ENCODE data around the gene ZNF662. TPM values are rescaled to one million over a fixed set of nuclear protein-coding genes. Genes with fewer than 3 reads are reported as not detected.

ZNF662 gene
- not detected in 2 replicates for total RNA-seq (2016; rRNA removed; fragmentation: Illumina TruSeq; extraction: Trizol)
- not detected in 2 replicates for total RNA-seq (2016; cell fraction: cytosol; rRNA removed; fragmentation: Illumina TruSeq; extraction: Trizol; ENCODE audit: low read depth)
- 0.02 TPM in 1 of 2 replicates, not detected in the other for total RNA-seq (2016; cell fraction: insoluble cytoplasmic fraction; rRNA removed; fragmentation: Illumina TruSeq; extraction: Trizol)
- not detected in 2 replicates for total RNA-seq (2016; cell fraction: membrane; rRNA removed; fragmentation: Illumina TruSeq; extraction: Trizol)
- not detected in 2 replicates for total RNA-seq (2016; cell fraction: nucleus; rRNA removed; fragmentation: Illumina TruSeq; extraction: Trizol)
- 0.05 TPM in 1 of 2 replicates, not detected in the other for polyA plus RNA-seq (2011; rRNA removed)
- not detected in 2 replicates for polyA plus RNA-seq (2011; cell fraction: cytosol; rRNA removed)
- not detected in 2 replicates for polyA plus RNA-seq (2011; cell fraction: nucleus; rRNA removed)
- polyA plus RNA-seq (2012) = not detected in 2 replicates
- not detected in 2 replicates for polyA plus RNA-seq (2016; cell fraction: cytosol; fragmentation: Illumina TruSeq; extraction: Trizol; ENCODE audit: low read depth)
- not detected in 2 replicates for polyA plus RNA-seq (2016; cell fraction: insoluble cytoplasmic fraction; fragmentation: Illumina TruSeq; extraction: Trizol; ENCODE audit: low read depth)
- not detected in 2 replicates for polyA plus RNA-seq (2016; cell fraction: membrane; fragmentation: Illumina TruSeq; extraction: Trizol; ENCODE audit: low read depth)
- not detected in 2 replicates for polyA plus RNA-seq (2016; cell fraction: nucleus; fragmentation: Illumina TruSeq; extraction: Trizol; ENCODE audit: insufficient read depth, low read depth)
- not detected in 2 replicates for polyA minus RNA-seq (2011; rRNA and poly(A)+ RNA removed; ENCODE audit: low replicate concordance)
- polyA minus RNA-seq (2011; cell fraction: cytosol; rRNA and poly(A)+ RNA removed) = not detected in 2 replicates
- 0.26 and 0.50 TPM in 2 replicates for polyA minus RNA-seq (2011; cell fraction: nucleus; rRNA and poly(A)+ RNA removed)
- not detected for Bru-seq, nascent RNA
- BruChase-seq, experiment 1, labeled RNA remaining after a 6-hour chase = percentile 7 among the genes with signal in this experiment
- not detected for BruChase-seq, experiment 2, labeled RNA remaining after a 2-hour chase
- long read RNA-seq, experiment 1 = 0 reads
- long read RNA-seq, experiment 2 = 0 reads

GRCh38 chr3:42906070-42906847, at the start of gene ZNF662:
TSS of gene ZNF662 (plus strand) at chr3:42906142. CDS start at chr3:42908115, 1,973 bp downstream.
- no peak for FAIRE-seq
- no TSS peak for BruUV-seq (replicated peaks)
- intact Hi-C loops (cut with micrococcal nuclease; ENCODE audit: unreplicated experiment) = no loop called here

More at GRCh38 chr3:42906070-42906847, at the start of gene ZNF662:
- Histone ChIP-seq H3K27me3 (ENCODE audit: control insufficient read depth in 1 of 2, insufficient read depth in 2 of 2, low read length in 2 of 2) (peaks cover 2 to 25% of the 10 kb centered on the region in 2 experiments; a peak in 3 of 5 replicates), H3K9me3 (ENCODE audit: low read length) (no peaks in the 10 kb centered on the region), H4K20me1 (ENCODE audit: insufficient read depth, low read length) (no peaks in the 10 kb centered on the region), H3K27ac (ENCODE audit: extremely low read length, insufficient read depth, low read length) (no peak within 1 kb of the TSS), H3K9ac (ENCODE audit: insufficient read depth, low read depth, low read length) (no peak within 1 kb of the TSS), H3K4me1 (ENCODE audit: insufficient read depth, low read length) (peaks cover 10% of the 10 kb centered on the region), H3K4me2 (ENCODE audit: low read depth, low read length) (no peak within 1 kb of the TSS), H2AFZ (ENCODE audit: low read length) (no peak within 1 kb of the TSS), H3K4me3 (replicated peaks in 1 of 3; ENCODE audit: insufficient read depth in 1 of 3, low read depth in 2 of 3, low read length in 3 of 3) (no peak within 1 kb of the TSS), H3K79me2 (ENCODE audit: insufficient read depth, low read length) (no peaks in the 10 kb centered on the region), H3K36me3 (replicated peaks in 1 of 2; ENCODE audit: control insufficient read depth in 1 of 2, insufficient read depth in 2 of 2, low read length in 2 of 2) (no peaks in the 10 kb centered on the region)
- no peak; the same call in 2 of the 3 replicates for ATAC-seq
- in situ Hi-C loops (cut with HindIII; ENCODE audit: extremely low pct_ligation_motif_present, low pct_unique_long_range_greater_than_20kb) = no loop called here
- 78% methylated on average over 26 of the region's 59 CpGs for WGBS (ENCODE audit: low lambda C conversion rate)
- ChIA-PET POLR2A (no interaction called here), CTCF (ENCODE audit: low intra/inter-chr PET ratio, low total read pairs) (no interaction called here)
- DNase-seq (ENCODE audit: low spot score) = no peak
- no peak for TF ChIP-seq STAT5B (CRISPR knock-in tag; IDR thresholded peaks at IDR 0.05)
- no peak for TF ChIP-seq CENPT (CRISPR knock-in tag; IDR thresholded peaks at IDR 0.05; ENCODE audit: low read depth)
- TF ChIP-seq ZNF776 (CRISPR knock-in tag; IDR thresholded peaks at IDR 0.05) = no peak
- TF ChIP-seq GABPA (IDR thresholded peaks at IDR 0.05; ENCODE audit: low read depth, low read length) = 0 out of 2 replicates have a peak, but pooled peaks have one; percentile 8
- TF ChIP-seq GABPA (CRISPR knock-in tag; IDR thresholded peaks at IDR 0.05; ENCODE audit: low read depth) = no peak
- TF ChIP-seq ZNF564 (CRISPR knock-in tag; IDR thresholded peaks at IDR 0.05) = no peak
- no peak for TF ChIP-seq THAP9 (CRISPR knock-in tag; IDR thresholded peaks at IDR 0.05; ENCODE audit: borderline replicate concordance)
